Subcutaneous preadipocyte (primary cell): Measurements from ENCODE around the gene FGFR1OP2. TPM values are rescaled to one million over a fixed set of nuclear protein-coding genes. Genes with fewer than 3 reads are reported as not detected.

Experiments used
- total RNA-seq: library from RNA; depleted of rRNA; stranded (reverse); fragments of >200 nt; gene quantifications from 2 replicates; pipeline ENCODE4 v1.2.3, GENCODE V29; 2012

Gene FGFR1OP2
- 31.9 and 34.5 TPM in 2 replicates for total RNA-seq

GRCh38 chr12:26937863-26938700 lies at the start of gene FGFR1OP2, which contains the start of gene INTS13:
FGFR1OP2 (plus strand) TSS chr12:26938470; CDS start chr12:26954159, 15,689 bp downstream.
INTS13 (minus strand) TSS chr12:26937981; CDS start chr12:26936803, 1,178 bp downstream.

DNA sequence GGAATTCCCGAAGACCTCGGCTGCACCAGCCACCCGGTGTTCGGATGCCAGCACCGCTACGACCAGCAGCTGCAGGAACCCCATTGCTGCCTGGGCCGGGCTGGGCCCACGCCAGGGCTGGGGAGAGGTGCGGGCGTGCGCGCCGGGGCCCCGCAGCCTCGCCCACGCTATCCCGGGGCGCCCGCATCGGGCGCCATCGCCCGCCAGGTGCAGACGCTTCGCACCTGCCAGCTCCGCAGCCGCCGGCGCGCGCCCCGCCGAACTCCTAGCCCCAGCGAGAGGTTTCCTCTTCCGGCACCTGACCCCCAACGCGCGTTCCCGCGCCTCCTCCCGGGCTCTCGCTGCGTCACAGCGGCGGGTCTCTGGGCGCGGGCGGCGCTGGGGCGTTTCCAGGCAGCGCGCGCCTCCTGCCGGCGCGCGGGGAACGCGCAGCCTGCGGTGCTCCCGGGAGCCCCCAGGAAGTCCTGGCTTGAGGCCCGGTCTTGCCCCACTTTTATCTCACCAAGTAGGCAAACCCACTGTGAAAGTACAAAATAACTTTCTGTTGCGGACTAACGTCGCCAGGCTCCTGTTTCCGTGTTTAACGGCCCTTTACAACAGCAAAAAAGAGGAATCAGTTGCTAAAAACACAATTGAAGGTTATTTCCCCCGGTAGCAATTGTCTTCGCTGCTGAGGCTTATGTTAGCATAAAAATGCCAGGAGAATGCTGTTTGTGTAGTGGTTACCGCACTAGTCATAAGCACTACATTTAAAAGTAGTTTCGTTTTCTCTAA lies 76.0 kb downstream of the FGFR1OP2 start, which contains the start of gene TM7SF3:
Gene TM7SF3, minus strand, starts transcription at position 300 of the 774 bp plus-strand sequence. Its CDS starts 216 bp downstream, at position 84.

Other genes with a start within 250 kb of the FGFR1OP2 start
- 9.6 and 11.3 TPM in 2 replicates for gene ITPR2, start 105.3 kb upstream of the FGFR1OP2 start, total RNA-seq
- gene INTS13, start 489 bp upstream of the FGFR1OP2 start, total RNA-seq, result 47.4 and 63.5 TPM in 2 replicates
- 59.5 and 76.6 TPM in 2 replicates for gene TM7SF3, start 75.9 kb downstream of the FGFR1OP2 start, total RNA-seq
- 40.1 and 58.6 TPM in 2 replicates for gene MED21, start 84.1 kb downstream of the FGFR1OP2 start, total RNA-seq
- gene C12orf71, start 144.1 kb downstream of the FGFR1OP2 start, total RNA-seq, result not detected in 2 replicates